ENCODE results near the gene DPP8. TPM values are rescaled to one million over a fixed set of nuclear protein-coding genes. Genes with fewer than 3 reads are reported as not detected.

The DPP8 gene
- total RNA-seq, 1 experiment from 2014 or later: 27.1 TPM

- TF ChIP-seq MAX (IDR thresholded peaks at IDR 0.05) (no peak), EZH2 (IDR thresholded peaks at IDR 0.05) (no peak), SIN3A (IDR thresholded peaks at IDR 0.05; ENCODE audit: low read depth) (no peak), ZFX (IDR thresholded peaks at IDR 0.05) (no peak), CBX3 (IDR thresholded peaks at IDR 0.05; ENCODE audit: low read depth) (no peak), JUND (IDR thresholded peaks at IDR 0.05) (no peak), SRF (IDR thresholded peaks at IDR 0.05; ENCODE audit: low read depth) (no peak), EGR1 (IDR thresholded peaks at IDR 0.05; ENCODE audit: low read depth) (no peak), SP1 (IDR thresholded peaks at IDR 0.05; ENCODE audit: low read depth) (no peak), TCF7L2 (IDR thresholded peaks at IDR 0.05; ENCODE audit: borderline replicate concordance, extremely low read depth, insufficient read depth, insufficient read length) (no peak)
These were observed 348 bp upstream of the DPP8 start (continued) for GRCh38 chr15:65517866-65518207.

- ChIA-PET CTCF (no interaction called here), POLR2A (no interaction called here), RAD21 (ENCODE audit: low non-redundant PET in 1 of 2, low total read pairs in 2 of 2, uncharacterized antibody in 2 of 2, unreplicated experiment in 2 of 2) (no interaction called here)
- Histone ChIP-seq H4K20me1 (ENCODE audit: insufficient read depth) (no peaks in the 10 kb centered on the region), H3K9me2 (ENCODE audit: insufficient read depth) (no peaks in the 10 kb centered on the region), H3K27ac (ENCODE audit: low read depth, low read length) (no peak overlapping the region), H3K9me3 (ENCODE audit: control insufficient read depth in 1 of 2, insufficient read depth in 1 of 2, low read depth in 1 of 2, low read length in 2 of 2) (no peaks in the 10 kb centered on the region), H3K36me3 (ENCODE audit: control insufficient read depth in 1 of 2, insufficient read depth in 2 of 2, low read length in 2 of 2) (peaks cover 12 to 15% of the 10 kb centered on the region in 2 experiments), H3K4me1 (ENCODE audit: control insufficient read depth in 1 of 2, insufficient read depth in 2 of 2, low read length in 2 of 2) (peaks cover 11 to 15% of the 10 kb centered on the region in 2 experiments), H3K4me2 (ENCODE audit: low read length) (no peak overlapping the region), H3K9ac (ENCODE audit: low read length) (no peak overlapping the region), H3K79me2 (ENCODE audit: insufficient read depth, low read length) (peaks cover 34% of the 10 kb centered on the region), H2AFZ (ENCODE audit: low read depth, low read length, poor library complexity, severe bottlenecking) (no peak overlapping the region), H3K27me3 (ENCODE audit: insufficient read depth, low read length) (no peaks in the 10 kb centered on the region), H3K4me3 (replicated peaks in 1 of 2; ENCODE audit: low read depth in 1 of 2, low read length in 2 of 2) (no peak overlapping the region)
- no TSS peak for BruUV-seq (replicated peaks)
- ATAC-seq (no peak), DNase-seq (ENCODE audit: low read depth, low spot score) (no peak)
- no peak for TF ChIP-seq RAD21 (IDR thresholded peaks at IDR 0.05; ENCODE audit: low read depth)
- no peak for TF ChIP-seq ATF3 (IDR thresholded peaks at IDR 0.05)
- TF ChIP-seq REST (IDR thresholded peaks at IDR 0.05; ENCODE audit: low read depth): no peak
- no peak for TF ChIP-seq EZH2 (IDR thresholded peaks at IDR 0.05)
- TF ChIP-seq ZBTB33 (IDR thresholded peaks at IDR 0.05; ENCODE audit: extremely low read depth, insufficient replicate concordance, low read length): no peak
- no peak for TF ChIP-seq SRF (IDR thresholded peaks at IDR 0.05; ENCODE audit: low read depth)
- TF ChIP-seq EZH2phosphoT487 (IDR thresholded peaks at IDR 0.05; ENCODE audit: borderline replicate concordance): no peak
- TF ChIP-seq MAX (IDR thresholded peaks at IDR 0.05): no peak
- TF ChIP-seq ZFX (IDR thresholded peaks at IDR 0.05): no peak
- TF ChIP-seq SP1 (IDR thresholded peaks at IDR 0.05; ENCODE audit: low read depth): no peak
- TF ChIP-seq EGR1 (IDR thresholded peaks at IDR 0.05; ENCODE audit: low read depth): no peak
- TF ChIP-seq POLR2AphosphoS5 (IDR thresholded peaks at IDR 0.05; ENCODE audit: low read depth, low read length): no peak
- TF ChIP-seq TCF7L2 (IDR thresholded peaks at IDR 0.05; ENCODE audit: borderline replicate concordance, extremely low read depth, insufficient read depth, insufficient read length): no peak
- no peak for TF ChIP-seq ZNF274 (IDR thresholded peaks at IDR 0.05; ENCODE audit: low read depth, low read length)
- intact Hi-C loops (cut with micrococcal nuclease): no loop called here
These were observed 4.6 kb downstream of the DPP8 start for GRCh38 chr15:65512807-65513416.

All from HCT116 (cell line).